COLO668 (cell line): ENCODE results near the gene NGDN.
A peak's percentile ranks its signal among the peaks of the same experiment; 100 is the strongest.
"Not testable (repeated sequence)": the region's sequence is repeated elsewhere in the genome, so short reads cannot be mapped to it uniquely, and the experiment has no call there.

ENCODE experiments used
- DNase-seq: peaks from one replicate; lab custom pipeline; 2025; ENCODE audit not compliant: unreplicated experiment; lab: John Stamatoyannopoulos, UW

Gene NGDN

GRCh38 chr14:23469127-23469905, at the start of gene NGDN:
Gene NGDN, plus strand, starts transcription at chr14:23469703. Its CDS starts 13 bp downstream, at chr14:23469716.
- DNase-seq = peak; percentile 87

- DNase-seq = no peak
Measured at GRCh38 chr14:23421594-23421993, 47.9 kb upstream of the NGDN start.

GRCh38 chr14:23423657-23424056, 45.8 kb upstream of the NGDN start:
- DNase-seq = no peak

- DNase-seq = no peak
Measured at GRCh38 chr14:23425169-23425568, 44.3 kb upstream of the NGDN start.

GRCh38 chr14:23425798-23426197, 43.7 kb upstream of the NGDN start:
- not testable (repeated sequence) for DNase-seq

GRCh38 chr14:23428686-23429495, 40.6 kb upstream of the NGDN start:
- DNase-seq = no peak

- DNase-seq = no peak
Measured at GRCh38 chr14:23430016-23430722, 39.3 kb upstream of the NGDN start.

- no peak for DNase-seq
Measured at GRCh38 chr14:23430723-23431085, 38.8 kb upstream of the NGDN start.

GRCh38 chr14:23431486-23431885, 38.0 kb upstream of the NGDN start:
- no peak for DNase-seq

- DNase-seq = no peak
Measured at GRCh38 chr14:23432102-23432925, 37.2 kb upstream of the NGDN start.

GRCh38 chr14:23432946-23433345, 36.6 kb upstream of the NGDN start:
- no peak for DNase-seq

- no peak for DNase-seq
Measured at GRCh38 chr14:23433457-23433856, 36.0 kb upstream of the NGDN start.

- no peak for DNase-seq
Measured at GRCh38 chr14:23434488-23435222, 34.8 kb upstream of the NGDN start.

- DNase-seq = no peak
Measured at GRCh38 chr14:23435543-23436326, 33.8 kb upstream of the NGDN start, which contains the start of gene MYH7. Gene MYH7, minus strand, starts transcription at chr14:23435660. Its CDS starts 1,928 bp downstream, at chr14:23433732.

- no peak for DNase-seq
Measured at GRCh38 chr14:23436327-23437132, 33.0 kb upstream of the NGDN start.

- DNase-seq = no peak
Measured at GRCh38 chr14:23437133-23438100, 32.1 kb upstream of the NGDN start.
